Mesenteric fat pad (tissue), 1 donor: Measurements from ENCODE around the gene HYAL3. TPM values are rescaled to one million over a fixed set of nuclear protein-coding genes. Genes with fewer than 3 reads are reported as not detected.
"Not testable (repeated sequence)": the region's sequence is repeated elsewhere in the genome, so short reads cannot be mapped to it uniquely, and the experiment has no call there.

Experiments
- DNase-seq: peaks from one replicate; pipeline ENCODE4 v3.0.0-alpha.2; 2020; ENCODE audit warnings: low spot score
- total RNA-seq: library from RNA; stranded (reverse); fragmentation: NEBNext Ultra II Directional; extraction: Animal tissue kit (Norgen Biotek cat#: 25700); gene quantifications from one replicate; pipeline ENCODE4 v1.2.1, GENCODE V29; 2021
- donor health status: DM: yes; HTN: yes; CAD: no.

Gene HYAL3
- total RNA-seq, 1 donor from 2014 or later = 1.4 TPM

DNA sequence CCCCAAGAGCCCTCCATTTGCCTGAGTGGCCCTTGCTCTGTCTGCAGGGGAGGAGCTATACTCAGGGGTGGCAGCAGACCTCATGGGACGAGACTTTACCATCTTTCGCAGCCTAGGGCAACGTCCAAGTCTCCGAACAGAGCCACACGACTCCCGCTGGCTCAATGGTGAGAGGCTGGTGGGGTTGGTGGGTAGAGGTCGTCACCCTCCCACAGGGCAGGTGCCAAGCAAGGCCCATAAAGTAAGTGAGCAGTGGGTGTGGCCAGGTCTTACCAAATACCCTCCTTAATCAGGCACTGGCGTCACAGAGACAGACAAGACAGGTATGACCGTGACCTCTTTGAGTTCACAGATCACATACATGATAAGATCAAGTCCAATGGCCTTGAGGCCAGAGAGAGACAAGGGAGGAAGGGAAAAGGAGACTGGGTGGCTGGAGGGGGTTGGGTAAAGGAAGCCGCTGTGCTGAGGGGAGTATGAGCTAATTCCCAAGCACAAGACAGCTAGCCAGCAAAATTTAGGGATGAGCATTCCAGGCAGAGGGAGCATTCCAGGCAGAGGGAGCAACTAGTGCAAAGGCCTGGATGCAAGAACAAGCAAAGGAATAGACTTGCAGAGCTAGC lies 27.8 kb downstream of the HYAL3 start:
- no peak for DNase-seq

DNA sequence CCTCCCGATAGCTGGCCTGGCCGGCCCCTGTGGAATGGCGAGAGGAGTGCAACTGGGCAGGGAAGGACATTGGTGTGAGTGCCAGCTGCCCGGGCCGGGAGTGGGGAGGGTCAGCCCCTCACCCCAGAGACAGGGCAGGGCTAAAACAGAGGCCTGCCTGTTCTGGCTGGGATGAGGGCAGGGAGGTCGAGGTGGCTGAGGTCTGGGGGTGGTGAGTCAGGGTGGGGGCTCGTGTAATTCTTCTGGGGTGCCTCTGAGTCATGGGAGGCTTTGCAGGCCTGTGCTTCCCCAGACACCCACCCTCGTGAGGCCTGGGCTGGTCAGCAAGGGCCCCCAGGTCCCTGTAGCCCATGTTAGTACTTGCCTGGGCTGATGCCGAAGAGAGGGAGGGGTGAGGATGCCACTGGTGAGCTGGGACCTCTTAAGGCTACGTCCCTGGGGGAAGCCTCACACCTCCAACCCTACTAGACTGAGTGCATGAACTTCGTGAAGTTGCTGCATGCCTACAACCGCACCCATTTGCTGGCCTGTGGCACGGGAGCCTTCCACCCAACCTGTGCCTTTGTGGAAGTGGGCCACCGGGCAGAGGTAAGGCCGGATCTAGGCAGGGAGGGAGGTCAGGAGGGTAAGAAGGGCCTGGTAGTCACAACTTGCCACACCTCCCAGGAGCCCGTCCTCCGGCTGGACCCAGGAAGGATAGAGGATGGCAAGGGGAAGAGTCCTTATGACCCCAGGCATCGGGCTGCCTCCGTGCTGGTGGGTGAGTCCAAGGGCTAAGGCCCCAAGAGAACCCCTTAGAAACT lies 28.6 kb downstream of the HYAL3 start:
- no peak for DNase-seq

DNA sequence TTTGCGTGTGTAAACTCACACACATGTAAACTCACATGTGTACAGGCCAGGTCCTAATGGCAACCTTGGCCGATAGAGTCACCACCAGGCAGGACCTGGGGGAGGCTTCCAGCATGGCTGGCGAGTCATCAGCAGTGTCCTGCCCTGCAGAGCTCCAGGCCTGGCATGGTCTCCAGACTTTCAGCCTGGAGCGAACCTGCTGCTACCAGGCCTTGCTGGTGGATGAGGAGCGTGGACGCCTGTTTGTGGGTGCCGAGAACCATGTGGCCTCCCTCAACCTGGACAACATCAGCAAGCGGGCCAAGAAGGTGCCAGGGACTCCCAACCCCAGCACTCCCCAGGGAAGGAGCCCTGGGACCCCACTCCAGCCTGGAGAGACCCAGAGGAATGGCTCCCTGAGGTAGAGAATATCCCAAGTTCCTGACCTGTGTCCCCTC lies 29.2 kb downstream of the HYAL3 start:
- DNase-seq = no peak

DNA sequence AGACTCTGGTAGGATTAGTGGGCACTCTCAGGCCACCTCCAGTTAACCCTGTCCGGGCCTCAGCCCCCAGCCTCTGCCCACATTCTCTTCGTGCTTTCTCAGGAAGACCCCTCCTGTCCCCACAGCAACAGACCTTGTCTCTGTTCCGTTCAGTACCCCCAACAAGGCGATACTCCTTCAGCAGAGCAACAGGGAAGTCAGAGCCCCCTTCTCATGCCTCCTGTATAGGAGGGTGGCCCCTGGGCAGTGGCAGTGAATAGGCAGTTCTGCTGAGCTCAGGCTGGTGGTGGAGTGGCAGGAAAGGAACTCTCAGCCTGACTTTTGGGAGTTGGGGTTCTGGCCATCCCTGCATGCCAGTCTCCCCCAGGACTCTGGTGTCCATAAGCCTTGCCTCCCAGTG lies 29.7 kb downstream of the HYAL3 start:
- DNase-seq = no peak

DNA sequence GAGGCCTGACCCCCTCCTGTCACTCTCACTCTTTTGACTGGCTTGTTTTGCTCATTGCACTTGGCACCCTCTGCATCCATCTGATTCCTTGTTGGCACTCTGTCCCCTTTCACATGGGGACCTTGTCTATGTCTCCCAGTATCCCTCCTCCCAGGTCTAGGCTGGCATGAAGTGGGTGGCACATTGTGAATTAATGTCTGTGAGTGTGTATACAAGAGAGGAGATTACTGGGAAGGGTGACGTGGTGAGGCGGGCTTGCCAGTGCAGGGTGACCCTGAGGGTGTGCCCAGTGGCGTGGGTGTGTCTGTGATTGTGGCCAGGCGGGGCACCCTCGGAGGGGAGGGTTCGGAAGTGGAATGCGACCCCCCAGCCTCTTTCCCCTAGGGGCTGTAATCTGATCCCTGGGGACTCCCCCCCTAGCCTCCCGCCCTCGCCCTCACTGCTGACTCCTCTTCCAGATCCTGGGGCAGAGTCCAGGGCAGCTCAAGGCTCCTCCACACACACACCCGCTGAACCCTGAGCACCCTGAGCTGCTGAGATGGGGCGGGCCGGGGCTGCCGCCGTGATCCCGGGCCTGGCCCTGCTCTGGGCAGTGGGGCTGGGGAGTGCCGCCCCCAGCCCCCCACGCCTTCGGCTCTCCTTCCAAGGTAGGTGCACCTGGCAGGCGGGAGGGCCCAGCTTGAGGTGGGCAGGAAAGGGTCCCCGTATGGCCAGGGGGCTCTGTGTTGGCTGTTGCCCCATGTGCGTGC lies 30.3 kb downstream of the HYAL3 start, which contains the start of gene SEMA3B:
SEMA3B (plus strand) TSS at position 445 of the 749 bp plus-strand sequence; CDS start at position 539, 94 bp downstream.
- DNase-seq = no peak

DNA sequence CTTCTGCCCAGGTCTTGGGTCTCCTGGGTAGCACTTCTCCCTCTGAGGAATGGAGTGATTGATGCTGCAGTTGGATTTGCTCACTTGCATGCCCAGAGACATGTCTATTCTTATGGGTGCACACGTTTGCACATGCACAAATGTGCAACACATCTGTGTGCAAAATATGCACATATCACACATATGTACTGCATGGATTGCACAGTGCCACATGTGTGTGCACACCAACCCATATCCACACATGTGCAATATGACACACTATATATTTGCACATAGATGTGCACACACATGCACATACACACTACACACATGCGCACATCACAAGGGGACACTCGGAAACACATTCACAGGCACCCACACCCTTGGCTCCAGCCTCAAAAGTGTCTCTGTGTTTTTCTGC lies 30.9 kb downstream of the HYAL3 start:
- no peak for DNase-seq

DNA sequence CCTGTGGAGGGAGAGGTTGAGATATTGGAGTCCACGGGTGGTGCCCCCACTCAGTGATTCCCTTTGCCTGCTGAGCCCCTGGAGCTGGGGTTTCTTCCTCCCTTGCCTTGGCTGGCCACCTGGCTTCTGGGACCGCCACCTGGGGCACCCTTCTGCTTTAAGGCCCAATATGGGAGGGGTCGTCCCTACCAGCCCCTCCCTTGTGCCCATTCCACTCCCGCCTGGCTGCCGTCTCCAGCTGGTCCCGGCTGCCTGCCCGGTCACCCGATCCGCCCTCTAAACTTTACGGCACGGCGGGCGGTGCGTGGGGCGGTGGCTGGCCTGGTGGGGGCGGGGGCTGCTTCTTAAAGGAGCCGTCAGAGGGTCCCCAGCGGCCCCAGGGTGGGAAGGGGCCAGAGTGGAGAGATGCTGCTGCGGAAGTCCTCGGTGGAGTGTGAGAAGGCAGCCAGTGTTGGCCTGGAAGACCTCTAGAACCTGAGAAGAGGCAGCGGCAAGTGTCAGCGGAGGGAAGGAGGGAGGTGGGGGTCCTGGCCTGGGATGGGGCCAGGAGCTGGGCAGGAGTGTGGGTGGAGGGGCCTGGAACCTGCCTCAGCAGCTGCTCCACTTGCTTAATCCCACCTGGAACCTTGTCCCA lies 31.8 kb downstream of the HYAL3 start:
- no peak for DNase-seq

DNA sequence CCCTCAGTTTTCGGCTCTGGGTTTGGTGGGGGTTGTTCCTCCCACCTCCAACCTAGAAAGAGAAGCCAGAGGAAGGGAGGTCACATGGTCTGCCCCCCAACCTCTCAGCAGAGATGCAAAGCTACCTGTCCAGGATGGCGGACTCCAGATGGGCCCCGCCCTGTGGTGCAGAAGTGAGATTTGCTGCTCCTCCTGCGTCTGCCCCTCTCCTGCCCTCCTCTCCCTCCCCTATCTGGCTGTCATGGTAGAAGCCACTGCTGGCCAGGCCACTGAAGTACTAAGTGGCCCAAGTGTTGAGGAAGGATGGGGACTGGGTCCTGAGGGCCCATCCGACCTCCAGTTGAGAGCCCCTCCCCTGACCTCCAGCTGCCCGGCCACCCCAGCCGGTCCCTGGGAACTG lies 32.4 kb downstream of the HYAL3 start:
- DNase-seq = no peak

DNA sequence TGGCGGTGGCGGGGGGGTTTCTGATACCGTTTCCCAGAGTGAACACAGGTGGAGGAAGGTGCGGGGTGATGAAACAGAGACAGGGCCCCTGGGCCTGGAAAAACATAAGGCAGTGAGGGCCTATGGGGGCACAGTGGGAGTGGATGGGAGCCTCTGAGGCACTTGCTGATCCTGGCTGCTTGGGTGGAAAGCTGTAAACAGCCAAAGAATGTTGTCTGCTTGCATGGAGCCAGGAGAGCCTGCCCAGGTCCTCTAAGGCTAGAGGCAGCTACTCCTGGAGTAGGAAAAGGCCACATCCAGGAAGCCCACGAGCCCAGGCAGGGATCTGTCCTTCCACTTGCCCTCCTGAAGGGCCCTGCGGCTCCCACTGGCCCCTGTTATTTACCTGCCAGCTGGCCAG lies 33.2 kb downstream of the HYAL3 start:
- no peak for DNase-seq

DNA sequence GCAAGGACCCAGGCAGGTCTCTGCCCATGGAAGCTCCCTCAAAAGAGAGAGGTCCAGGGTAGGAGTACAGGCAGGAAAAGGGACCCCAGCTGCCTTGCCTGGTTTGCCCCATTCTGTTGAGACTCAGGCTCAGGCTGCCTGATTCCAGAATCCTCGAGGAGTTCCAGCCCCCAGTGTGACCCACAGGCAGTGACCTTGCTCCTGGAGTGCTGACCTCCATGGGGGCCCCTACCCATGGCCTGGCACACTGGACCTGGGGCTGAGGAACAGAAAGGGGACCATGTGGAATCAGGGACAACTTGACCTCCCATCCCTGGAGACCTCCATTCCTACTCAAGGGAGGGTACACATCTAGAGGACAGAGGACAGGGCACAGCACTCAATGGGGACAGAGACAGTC lies 33.6 kb downstream of the HYAL3 start:
- no peak for DNase-seq

DNA sequence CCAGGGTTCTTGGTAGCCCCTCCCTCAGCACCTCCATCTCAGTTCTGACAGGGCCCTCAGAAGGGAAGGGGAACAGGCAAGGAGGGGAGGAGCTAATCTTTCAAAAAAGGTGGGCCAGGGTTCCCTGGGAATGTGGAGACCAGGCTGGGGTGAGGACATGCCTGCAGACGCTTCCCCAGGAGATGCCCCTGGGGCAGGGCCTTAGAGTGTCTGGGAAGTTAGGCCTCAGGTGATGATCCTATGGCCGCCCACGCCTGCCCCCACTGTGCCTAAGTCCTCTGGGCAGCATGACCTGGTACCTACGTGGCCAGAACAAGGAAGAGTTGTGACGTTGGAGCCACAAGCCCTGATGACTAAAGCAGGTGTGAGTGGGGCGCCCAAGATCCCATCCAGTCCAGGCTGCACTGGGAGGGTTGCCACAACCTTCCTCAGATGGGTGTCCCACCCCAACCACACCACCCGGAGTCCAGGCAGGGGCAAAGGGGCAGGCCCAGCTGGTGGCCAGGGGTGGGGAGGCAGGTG lies 34.2 kb downstream of the HYAL3 start:
- no peak for DNase-seq

DNA sequence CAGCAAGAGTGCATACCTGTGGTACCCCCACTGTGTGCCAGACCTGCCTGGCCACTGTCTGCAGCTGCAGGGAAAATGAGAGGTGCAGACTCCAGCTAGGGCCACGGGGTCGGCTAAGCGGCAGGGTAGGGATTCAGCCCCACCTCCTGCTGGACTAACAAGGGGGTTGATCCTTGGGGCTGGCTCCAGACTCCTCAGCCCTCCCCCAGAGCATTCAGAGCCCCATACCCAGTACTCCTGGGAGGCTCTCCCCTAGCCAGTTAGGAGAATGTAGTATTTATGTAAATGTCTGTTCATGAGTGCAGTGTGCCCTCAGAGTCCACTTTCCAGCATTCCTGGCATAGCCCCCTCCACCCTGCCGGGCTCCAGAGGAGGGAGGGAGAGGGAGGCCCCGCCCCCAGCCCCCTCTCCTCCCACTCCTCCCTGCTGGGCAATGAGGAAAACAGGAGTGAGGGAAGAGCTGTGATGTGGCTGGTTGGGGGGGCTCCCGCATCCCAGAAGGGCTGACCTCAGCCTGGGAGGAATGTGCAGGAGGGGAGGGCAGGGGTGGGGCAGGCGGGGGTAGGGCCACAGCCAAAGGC lies 34.7 kb downstream of the HYAL3 start:
- no peak for DNase-seq

DNA sequence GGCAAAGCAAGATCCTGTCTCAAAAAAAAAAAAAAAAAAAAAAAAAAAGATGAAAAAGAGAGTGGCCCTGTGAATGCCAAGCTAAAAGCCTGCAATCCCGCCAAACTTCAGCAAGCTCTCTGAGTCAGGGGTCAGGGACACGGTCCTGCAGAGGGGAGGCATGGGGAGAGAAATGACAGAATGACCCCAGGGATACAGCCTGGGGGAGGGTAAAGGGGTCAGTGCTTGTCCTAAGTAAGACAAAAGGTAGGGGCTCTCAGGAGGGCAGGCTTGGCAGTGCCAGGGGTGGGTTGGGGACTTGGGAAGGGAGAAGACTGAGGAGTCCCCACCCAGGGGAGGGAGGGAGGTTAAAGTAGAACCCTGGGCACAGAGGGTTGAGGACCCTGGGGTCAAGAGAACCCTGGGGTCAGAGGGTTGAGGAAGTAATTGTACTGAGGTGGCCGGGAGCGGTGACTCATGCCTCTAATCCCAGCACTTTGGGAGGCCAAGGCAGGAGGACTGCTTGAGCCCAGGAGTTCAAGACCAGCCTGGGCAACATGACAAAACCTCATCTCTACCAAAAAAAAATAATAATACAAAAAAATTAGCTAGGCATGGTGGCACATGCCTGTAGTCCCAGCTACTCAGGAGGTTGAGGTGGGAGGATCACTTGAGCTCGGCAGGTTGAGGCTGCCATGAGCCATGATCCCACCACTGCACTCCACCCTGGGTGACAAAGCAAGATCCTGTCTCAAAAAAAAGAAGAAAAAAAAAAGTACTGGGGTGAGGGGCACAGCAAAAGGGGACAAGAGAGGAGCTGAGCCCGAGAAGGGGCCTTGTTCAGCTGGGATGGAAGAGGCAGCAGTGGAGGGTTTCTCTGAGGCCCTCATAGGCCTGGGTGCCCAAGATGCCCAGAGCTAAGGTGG lies 35.5 kb downstream of the HYAL3 start:
- no peak for DNase-seq

DNA sequence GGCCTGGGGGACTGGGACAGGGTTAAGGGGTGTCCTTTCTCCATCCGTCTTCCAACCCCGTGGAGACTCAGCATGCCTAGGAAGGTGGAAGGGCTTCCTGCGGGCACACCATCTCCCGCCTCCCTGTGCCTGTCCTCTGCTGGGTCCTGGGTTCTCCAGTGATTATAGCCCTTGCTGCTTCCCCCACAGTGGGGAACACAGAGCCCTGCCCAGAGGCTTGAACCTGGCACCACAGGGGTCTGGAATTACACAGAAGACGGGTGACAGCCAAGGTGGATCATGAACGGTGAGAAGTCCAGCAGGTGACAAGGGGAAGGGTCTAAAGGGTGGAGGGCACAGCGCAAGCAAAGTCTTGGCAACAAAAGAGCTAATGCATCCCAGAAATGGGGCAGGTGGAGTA lies 36.4 kb downstream of the HYAL3 start:
- no peak for DNase-seq

DNA sequence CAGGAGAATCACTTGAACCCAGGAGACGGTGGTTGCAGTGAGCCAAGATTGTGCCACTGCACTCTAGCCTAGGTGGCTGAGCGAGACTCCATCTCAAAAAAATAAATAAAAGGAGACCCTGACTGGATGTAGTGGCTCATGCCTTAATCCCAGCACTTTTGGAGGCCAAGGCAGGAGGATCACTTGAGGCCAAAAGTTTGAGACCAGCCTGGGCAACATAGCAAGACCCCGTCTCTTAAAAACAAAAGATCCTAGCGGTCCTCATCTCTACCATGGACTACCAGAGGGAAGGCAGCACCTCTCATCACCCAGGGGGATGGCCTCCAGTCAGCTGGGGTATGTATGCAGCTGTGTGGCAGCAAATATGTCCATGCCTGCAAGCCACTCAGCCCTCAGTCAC lies 37.0 kb downstream of the HYAL3 start:
- not testable (repeated sequence) for DNase-seq

DNA sequence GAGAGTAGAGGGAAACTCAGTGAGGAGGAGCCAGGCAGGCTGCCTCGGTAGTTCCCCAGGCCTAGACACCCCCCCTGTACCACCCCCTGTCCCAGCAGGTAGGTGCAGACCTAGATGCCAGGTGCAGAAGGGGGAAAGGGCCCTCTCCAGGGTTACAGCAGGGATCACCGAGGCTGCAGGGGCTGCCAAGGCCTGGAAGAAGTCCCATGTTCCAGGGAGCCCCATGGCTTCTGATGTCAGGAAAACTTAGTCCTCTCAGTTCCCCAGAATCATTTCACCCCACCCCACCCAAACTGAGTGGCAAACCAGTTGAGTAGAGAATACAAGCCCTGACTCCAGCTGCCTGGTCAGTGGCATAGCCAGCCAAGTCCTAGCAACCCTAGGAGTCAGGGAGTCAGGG lies 37.7 kb downstream of the HYAL3 start:
- DNase-seq = no peak

DNA sequence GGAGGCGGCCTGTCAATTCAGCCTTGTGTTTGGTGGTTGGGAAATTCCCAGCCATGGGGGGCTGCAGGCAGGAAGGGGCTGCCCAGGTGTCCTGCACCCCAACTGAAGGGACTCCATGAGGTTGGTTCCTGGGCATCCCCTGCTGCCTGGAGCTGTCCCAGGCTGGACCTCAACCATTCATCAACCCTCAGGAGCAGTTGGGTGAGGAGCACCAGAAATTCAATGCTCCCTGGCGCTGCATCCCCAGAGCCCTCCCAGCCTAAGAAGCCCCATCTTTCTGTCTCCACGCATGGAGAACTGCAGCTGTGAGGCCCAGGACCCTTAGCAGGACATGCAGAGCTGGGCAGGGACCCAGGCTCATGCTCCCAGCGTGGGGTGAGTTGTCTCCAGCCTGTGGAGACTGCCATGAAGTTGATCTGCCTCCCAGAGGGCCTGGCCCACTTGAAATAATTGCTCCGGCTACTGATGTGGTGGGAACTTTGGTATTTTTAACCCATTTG lies 38.2 kb downstream of the HYAL3 start:
- DNase-seq = no peak

DNA sequence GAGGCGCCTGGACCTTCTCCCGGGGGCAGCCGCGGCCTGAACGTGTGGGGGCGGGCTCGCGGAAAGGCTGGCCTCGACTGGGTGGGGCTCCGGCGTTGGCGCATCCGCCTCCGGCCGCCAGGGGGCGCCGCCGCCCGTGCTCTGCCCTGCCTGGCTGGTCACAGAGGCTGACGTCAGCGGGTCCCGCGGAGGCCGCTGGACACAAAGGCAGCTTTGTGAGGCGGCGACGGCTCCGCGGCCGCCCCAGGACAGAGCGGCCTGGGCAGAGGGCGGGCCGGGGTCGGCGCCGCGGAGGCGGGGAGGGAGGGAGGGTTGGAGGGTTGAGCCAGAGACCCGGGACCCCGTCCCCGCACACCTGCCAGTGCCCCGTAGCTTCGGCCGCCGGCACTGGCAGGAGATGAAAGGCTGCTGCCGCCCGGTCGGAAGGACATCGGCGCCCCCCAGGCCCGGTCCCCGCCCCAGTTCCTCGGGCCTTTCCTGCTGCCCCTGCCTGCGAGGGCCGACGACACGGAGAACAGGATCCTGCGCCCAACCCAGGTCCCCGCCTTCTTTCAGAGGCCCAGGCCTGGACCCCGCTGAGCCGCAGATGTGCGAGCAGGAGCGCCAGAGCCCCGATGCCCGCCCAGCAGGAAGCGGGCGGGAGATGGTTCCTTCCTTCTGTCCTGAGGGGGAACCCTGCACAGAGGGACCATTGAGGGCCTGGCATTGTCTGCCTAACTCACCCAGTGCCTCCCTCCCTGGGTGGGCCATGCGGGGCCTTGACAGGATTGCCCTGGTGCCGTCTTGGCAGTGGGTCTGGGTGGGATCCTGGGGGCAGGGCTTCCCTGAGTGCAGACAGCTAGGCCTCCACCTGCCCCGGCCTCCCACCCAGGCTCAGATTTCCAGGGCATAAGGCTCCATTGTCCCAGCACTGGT lies 38.9 kb downstream of the HYAL3 start:
- peak; percentile 99 for DNase-seq
